ENCODE data around the gene UGGT2. TPM values are rescaled to one million over a fixed set of nuclear protein-coding genes. Genes with fewer than 3 reads are reported as not detected.
"Not testable (repeated sequence)": the region's sequence is repeated elsewhere in the genome, so short reads cannot be mapped to it uniquely, and the experiment has no call there.

The UGGT2 gene
- total RNA-seq, 1 donor from 2014 or later, result 33.4 TPM

- H3K27ac ChIP-seq, result no peak overlapping the region
- peaks cover 11% of the 10 kb centered on the region for H3K4me1 ChIP-seq
- H3K9me3 ChIP-seq, result no peaks in the 10 kb centered on the region
- no peak overlapping the region for H3K4me3 ChIP-seq
- no peaks in the 10 kb centered on the region for H3K27me3 ChIP-seq
- TF ChIP-seq CTCF (IDR thresholded peaks at IDR 0.05) (no peak), POLR2A (IDR thresholded peaks at IDR 0.05) (no peak), POLR2AphosphoS5 (IDR thresholded peaks at IDR 0.05; ENCODE audit: insufficient read depth in 1 of 2, low read depth in 1 of 2) (no peak)
- DNase-seq (ENCODE audit: extremely low spot score in 2 of 2), result no peak
- H3K36me3 ChIP-seq, result peaks cover 0 to 40% of the 10 kb centered on the region in 2 donors
- intact Hi-C loops (cut with DNase I), result no loop called here
Observed at GRCh38 chr13:95788100-95788463, 265.1 kb downstream of the UGGT2 start.

- intact Hi-C loops (cut with DNase I), result no loop called here
- TF ChIP-seq POLR2A (IDR thresholded peaks at IDR 0.05), result no peak
- no peak for TF ChIP-seq POLR2AphosphoS5 (IDR thresholded peaks at IDR 0.05; ENCODE audit: insufficient read depth in 1 of 2, low read depth in 1 of 2)
- TF ChIP-seq CTCF (IDR thresholded peaks at IDR 0.05), result no peak
- Histone ChIP-seq H3K27me3 (no peaks in the 10 kb centered on the region), H3K4me3 (no peak overlapping the region), H3K36me3 (peaks cover 0 to 36% of the 10 kb centered on the region in 2 donors), H3K27ac (no peak overlapping the region), H3K9me3 (no peaks in the 10 kb centered on the region), H3K4me1 (peaks cover 11% of the 10 kb centered on the region)
- no peak for DNase-seq (ENCODE audit: extremely low spot score in 2 of 2)
Observed at GRCh38 chr13:95787356-95788099, 265.7 kb downstream of the UGGT2 start.

GRCh38 chr13:95784900-95785290, 268.3 kb downstream of the UGGT2 start:
- H3K27ac ChIP-seq, result no peak overlapping the region
- no peak for DNase-seq (ENCODE audit: extremely low spot score in 2 of 2)
- intact Hi-C loops (cut with DNase I), result no loop called here
- TF ChIP-seq POLR2AphosphoS5 (IDR thresholded peaks at IDR 0.05; ENCODE audit: insufficient read depth in 1 of 2, low read depth in 1 of 2), result no peak
- TF ChIP-seq POLR2A (IDR thresholded peaks at IDR 0.05), result no peak
- TF ChIP-seq CTCF (IDR thresholded peaks at IDR 0.05), result no peak
- H3K4me3 ChIP-seq, result no peak overlapping the region
- H3K4me1 ChIP-seq, result peaks cover 11% of the 10 kb centered on the region
- H3K9me3 ChIP-seq, result no peaks in the 10 kb centered on the region
- H3K36me3 ChIP-seq, result peaks cover 0 to 21% of the 10 kb centered on the region in 2 donors
- no peaks in the 10 kb centered on the region for H3K27me3 ChIP-seq

GRCh38 chr13:95784161-95784899, 268.9 kb downstream of the UGGT2 start:
- Histone ChIP-seq H3K9me3 (no peaks in the 10 kb centered on the region), H3K4me3 (no peak overlapping the region), H3K4me1 (peaks cover 11% of the 10 kb centered on the region), H3K27ac (no peak overlapping the region), H3K27me3 (no peaks in the 10 kb centered on the region), H3K36me3 (peaks cover 0 to 15% of the 10 kb centered on the region in 2 donors)
- TF ChIP-seq POLR2AphosphoS5 (IDR thresholded peaks at IDR 0.05; ENCODE audit: insufficient read depth in 1 of 2, low read depth in 1 of 2), result no peak
- no peak for DNase-seq (ENCODE audit: extremely low spot score in 2 of 2)
- intact Hi-C loops (cut with DNase I), result no loop called here

- no peak for DNase-seq (ENCODE audit: extremely low spot score in 2 of 2)
- no peaks in the 10 kb centered on the region for H3K27me3 ChIP-seq
- H3K27ac ChIP-seq, result no peak overlapping the region
- TF ChIP-seq POLR2AphosphoS5 (IDR thresholded peaks at IDR 0.05; ENCODE audit: insufficient read depth in 1 of 2, low read depth in 1 of 2), result no peak
- no peak for TF ChIP-seq POLR2A (IDR thresholded peaks at IDR 0.05)
- no peak for TF ChIP-seq CTCF (IDR thresholded peaks at IDR 0.05)
- H3K36me3 ChIP-seq, result peaks cover 0 to 15% of the 10 kb centered on the region in 2 donors
- peaks cover 11% of the 10 kb centered on the region for H3K4me1 ChIP-seq
- H3K4me3 ChIP-seq, result no peak overlapping the region
- intact Hi-C loops (cut with DNase I), result no loop called here
- no peaks in the 10 kb centered on the region for H3K9me3 ChIP-seq
Observed at GRCh38 chr13:95783747-95784146, 269.5 kb downstream of the UGGT2 start.

- H3K36me3 ChIP-seq; H3K9me3 ChIP-seq; H3K4me3 ChIP-seq; H3K27ac ChIP-seq; intact Hi-C loops (cut with DNase I); DNase-seq (ENCODE audit: extremely low spot score in 2 of 2); H3K27me3 ChIP-seq: not testable (repeated sequence)
- peaks cover 11% of the 10 kb centered on the region for H3K4me1 ChIP-seq
Observed at GRCh38 chr13:95781940-95782339, 271.3 kb downstream of the UGGT2 start.
